Activated naive CD4-positive, alpha-beta T cell treated with anti-CD3 and anti-CD28 coated beads, Interleukin-2, amount 50 U/mL, for 16 hours (primary cell): Measurements from ENCODE around the gene MEIOB.

Source experiments
- DNase-seq: peaks from one replicate; pipeline ENCODE4 v3.0.0-alpha.2; 2020

The MEIOB gene

GRCh38 chr16:1784977-1785845 is 86.8 kb downstream of the MEIOB start:
- no peak for DNase-seq
